ENCODE data around the gene LRMDA. TPM values are rescaled to one million over a fixed set of nuclear protein-coding genes. Genes with fewer than 3 reads are reported as not detected.

LRMDA gene
- total RNA-seq, 1 donor from 2014 or later = not detected

- intact Hi-C loops (cut with micrococcal nuclease) = loop anchor here (5.0 kb wide), 1 partner anchor 1145 kb away; no protein-coding TSS in a partner anchor
Observed at GRCh38 chr10:75401569-75402485, 29.6 kb upstream of the LRMDA start, which contains the start of gene ZNF503. ZNF503 (minus strand) TSS chr10:75401764; CDS start chr10:75401419, 345 bp downstream.

- intact Hi-C loops (cut with micrococcal nuclease) = loop anchor here (5.0 kb wide), 1 partner anchor 1145 kb away; no protein-coding TSS in a partner anchor
Observed at GRCh38 chr10:75402486-75403143, 28.8 kb upstream of the LRMDA start.

- intact Hi-C loops (cut with micrococcal nuclease) = loop anchor here (5.0 kb wide), 1 partner anchor 1144 kb away; no protein-coding TSS in a partner anchor
Observed at GRCh38 chr10:75403144-75403938, 28.1 kb upstream of the LRMDA start.

- intact Hi-C loops (cut with micrococcal nuclease) = loop anchor here (5.0 kb wide), 1 partner anchor 1143 kb away; no protein-coding TSS in a partner anchor
Observed at GRCh38 chr10:75403939-75404814, 27.2 kb upstream of the LRMDA start.

GRCh38 chr10:75404815-75405597, 26.4 kb upstream of the LRMDA start:
- intact Hi-C loops (cut with micrococcal nuclease) = loop anchor here (5.0 kb wide), 1 partner anchor 1142 kb away; no protein-coding TSS in a partner anchor

- intact Hi-C loops (cut with micrococcal nuclease) = no loop called here
Observed at GRCh38 chr10:75405598-75406461, 25.6 kb upstream of the LRMDA start.

- intact Hi-C loops (cut with micrococcal nuclease) = no loop called here
Observed at GRCh38 chr10:75406462-75407223, 24.8 kb upstream of the LRMDA start.

GRCh38 chr10:75407224-75407712, 24.2 kb upstream of the LRMDA start:
- intact Hi-C loops (cut with micrococcal nuclease) = no loop called here

- intact Hi-C loops (cut with micrococcal nuclease) = no loop called here
Observed at GRCh38 chr10:75407713-75408508, 23.5 kb upstream of the LRMDA start.

- intact Hi-C loops (cut with micrococcal nuclease) = no loop called here
Observed at GRCh38 chr10:75408509-75408875, 22.9 kb upstream of the LRMDA start.

- intact Hi-C loops (cut with micrococcal nuclease) = no loop called here
Observed at GRCh38 chr10:75408911-75409885, 22.2 kb upstream of the LRMDA start.

- intact Hi-C loops (cut with micrococcal nuclease) = no loop called here
Observed at GRCh38 chr10:75410132-75411005, 21.1 kb upstream of the LRMDA start.

GRCh38 chr10:75414527-75414926, 16.9 kb upstream of the LRMDA start:
- intact Hi-C loops (cut with micrococcal nuclease) = no loop called here

- intact Hi-C loops (cut with micrococcal nuclease) = no loop called here
Observed at GRCh38 chr10:75417522-75417927, 13.9 kb upstream of the LRMDA start.

GRCh38 chr10:75418293-75418692, 13.1 kb upstream of the LRMDA start:
- intact Hi-C loops (cut with micrococcal nuclease) = no loop called here

All from T-helper 1 cell treated with Interleukin-12 subunit alpha and Interleukin-12 subunit beta and Interleukin-4 antibody, amounts not matched to agents 30 ng/mL and 1 ng/mL, for 36 hours (primary cell).